ENCODE measurements around the gene HRCT1. TPM values are rescaled to one million over a fixed set of nuclear protein-coding genes. Genes with fewer than 3 reads are reported as not detected.

The HRCT1 gene
- total and polyA plus RNA-seq, 2 of the 4 experiments (the other 2 are of a cell fraction) = 1.1 to 3.9 TPM

DNA sequence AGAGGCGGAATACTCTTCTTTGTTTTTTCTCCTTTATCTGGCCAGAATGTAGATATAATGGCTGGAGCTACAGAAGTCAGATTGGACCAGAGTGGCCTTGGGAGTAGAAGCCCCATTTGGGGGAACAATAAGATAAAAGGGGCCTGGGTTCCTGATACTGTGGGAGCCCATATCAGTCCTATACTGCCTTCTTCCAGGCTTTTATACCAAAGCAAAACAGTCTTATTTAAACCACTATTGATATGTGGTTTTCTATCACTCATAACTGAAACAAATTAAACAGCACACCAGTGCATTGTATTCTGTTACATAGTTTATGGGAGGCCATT is 17.6 kb downstream of the HRCT1 start:
- Histone ChIP-seq H3K14ac (replicated peaks; ENCODE audit: low read depth, low read length) (peak overlapping the region; percentile 76), H3K4me2 (ENCODE audit: low read depth, low read length) (peak overlapping the region; percentile 75), H3K9ac (ENCODE audit: low read depth, low read length) (peak overlapping the region; percentile 12; the same call in 1 of the 2 replicates), H4K20me1 (ENCODE audit: insufficient read depth, low read length) (no peaks in the 10 kb centered on the region), H4K8ac (ENCODE audit: low read depth in 2 of 2, low read length in 2 of 2) (peak overlapping the region; percentile 88 to 91), H3K4me1 (ENCODE audit: control insufficient read depth, insufficient read depth, low read length) (peaks cover 11% of the 10 kb centered on the region), H2BK5ac (ENCODE audit: low read depth, low read length, poor library complexity, severe bottlenecking) (peak overlapping the region; percentile 98), H2AK5ac (ENCODE audit: low read depth, low read length) (peak overlapping the region; percentile 77), H4K91ac (ENCODE audit: insufficient read depth, low read depth, low read length) (peak overlapping the region; percentile 99), H2AFZ (replicated peaks; ENCODE audit: low read length, poor library complexity) (no peak overlapping the region), H3K4me3 (ENCODE audit: insufficient read depth, low read depth, low read length) (no peak overlapping the region; the same call in 1 of the 2 replicates), H3K4ac (ENCODE audit: low read depth, low read length) (peak overlapping the region; percentile 97), H2BK15ac (ENCODE audit: low read depth, low read length) (peak overlapping the region; percentile 67), H4K5ac (ENCODE audit: low read depth, low read length) (peak overlapping the region; percentile 78), H2AK9ac (replicated peaks; ENCODE audit: low read depth, low read length, poor library complexity) (no peak overlapping the region), H3K36me3 (ENCODE audit: control insufficient read depth, insufficient read depth, low read length) (no peaks in the 10 kb centered on the region), H3K27me3 (ENCODE audit: control insufficient read depth, insufficient read depth, low read length) (no peaks in the 10 kb centered on the region), H2BK120ac (ENCODE audit: low read depth, low read length) (peak overlapping the region; percentile 97), H3K79me1 (ENCODE audit: low read depth in 1 of 2, low read length in 2 of 2) (no peaks in the 10 kb centered on the region), H3K56ac (ENCODE audit: extremely low read depth, insufficient read depth, low read length) (peak overlapping the region; percentile 93; the same call in 1 of the 2 replicates), H2BK20ac (ENCODE audit: low read depth, low read length) (peak overlapping the region; percentile 95), H3K18ac (ENCODE audit: low read depth, low read length) (peak overlapping the region; percentile 89), H3K9me1 (ENCODE audit: insufficient read depth, low read length) (peaks cover 13% of the 10 kb centered on the region), H3K27ac (ENCODE audit: insufficient read depth, low read length) (peak overlapping the region; percentile 81), H3K9me3 (ENCODE audit: control insufficient read depth, insufficient read depth, low read length) (no peaks in the 10 kb centered on the region), H3K23ac (ENCODE audit: low read depth, low read length) (peak overlapping the region; percentile 82)
- POLR2A ChIA-PET (ENCODE audit: unreplicated experiment) = interaction anchor here (1.7 kb wide), 1 partner anchor 16 kb away, joined by 8 read pairs; no protein-coding TSS in a partner anchor
- CTCF ChIA-PET = interaction anchor here (0.6 to 1.3 kb wide), 3 partner anchors 17 to 58 kb away, joined by 3 to 5 read pairs (median 3); no protein-coding TSS in a partner anchor
- TF ChIP-seq FOS (IDR thresholded peaks at IDR 0.05; ENCODE audit: low read depth, low read length) = no peak
- TF ChIP-seq, protein P1, sequence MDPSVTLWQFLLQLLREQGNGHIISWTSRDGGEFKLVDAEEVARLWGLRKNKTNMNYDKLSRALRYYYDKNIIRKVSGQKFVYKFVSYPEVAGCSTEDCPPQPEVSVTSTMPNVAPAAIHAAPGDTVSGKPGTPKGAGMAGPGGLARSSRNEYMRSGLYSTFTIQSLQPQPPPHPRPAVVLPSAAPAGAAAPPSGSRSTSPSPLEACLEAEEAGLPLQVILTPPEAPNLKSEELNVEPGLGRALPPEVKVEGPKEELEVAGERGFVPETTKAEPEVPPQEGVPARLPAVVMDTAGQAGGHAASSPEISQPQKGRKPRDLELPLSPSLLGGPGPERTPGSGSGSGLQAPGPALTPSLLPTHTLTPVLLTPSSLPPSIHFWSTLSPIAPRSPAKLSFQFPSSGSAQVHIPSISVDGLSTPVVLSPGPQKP (IDR thresholded peaks at IDR 0.05; ENCODE audit: borderline replicate concordance, low read depth, low read length) = no peak
- TF ChIP-seq MAZ (IDR thresholded peaks at IDR 0.05; ENCODE audit: borderline replicate concordance, low read depth, low read length) = no peak
- TF ChIP-seq BHLHE40 (IDR thresholded peaks at IDR 0.05; ENCODE audit: low read depth, low read length) = no peak
- no peak for TF ChIP-seq RCOR1 (IDR thresholded peaks at IDR 0.05; ENCODE audit: insufficient replicate concordance, low read length)
- TF ChIP-seq, protein P2, sequence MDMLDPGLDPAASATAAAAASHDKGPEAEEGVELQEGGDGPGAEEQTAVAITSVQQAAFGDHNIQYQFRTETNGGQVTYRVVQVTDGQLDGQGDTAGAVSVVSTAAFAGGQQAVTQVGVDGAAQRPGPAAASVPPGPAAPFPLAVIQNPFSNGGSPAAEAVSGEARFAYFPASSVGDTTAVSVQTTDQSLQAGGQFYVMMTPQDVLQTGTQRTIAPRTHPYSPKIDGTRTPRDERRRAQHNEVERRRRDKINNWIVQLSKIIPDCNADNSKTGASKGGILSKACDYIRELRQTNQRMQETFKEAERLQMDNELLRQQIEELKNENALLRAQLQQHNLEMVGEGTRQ (IDR thresholded peaks at IDR 0.05; ENCODE audit: low read depth, low read length) = no peak
- TF ChIP-seq POLR2A (IDR thresholded peaks at IDR 0.05; ENCODE audit: low read depth, low read length) = no peak
- TF ChIP-seq RAD21 (IDR thresholded peaks at IDR 0.05; ENCODE audit: low read length) = no peak
- no peak for TF ChIP-seq NFE2L2 (IDR thresholded peaks at IDR 0.05; ENCODE audit: low read depth, low read length)
- TF ChIP-seq CHD1 (IDR thresholded peaks at IDR 0.05; ENCODE audit: low read depth, low read length) = no peak
- TF ChIP-seq CEBPB (IDR thresholded peaks at IDR 0.05; ENCODE audit: low read depth, low read length) = no peak
- TF ChIP-seq MAFK (IDR thresholded peaks at IDR 0.05; ENCODE audit: low read depth, low read length) = no peak
- ATAC-seq (ENCODE audit: low read depth) (no peak), DNase-seq (no peak)
- no CpG with 5 or more reads among the region's 1 CpG for WGBS, 2 experiments (ENCODE audit: extremely low coverage in 2 of 2, insufficient read length in 1 of 2)
- dilution Hi-C loops (cut with HindIII; ENCODE audit: low sequenced_read_pairs, unreplicated experiment) (no loop called here), in situ Hi-C loops (cut with MboI; ENCODE audit: low sequenced_read_pairs) (no loop called here), intact Hi-C loops (cut with micrococcal nuclease) (no loop called here)
- BruUV-seq (replicated peaks) = no TSS peak

Data from IMR-90 (cell line).